GM18507 (cell line): ENCODE data around the gene SPTBN4.
"Not testable (repeated sequence)": the region's sequence is repeated elsewhere in the genome, so short reads cannot be mapped to it uniquely, and the experiment has no call there.

ENCODE experiments used
- DNase-seq: peaks from one replicate; pipeline ENCODE4 v3.0.0; 2011; ENCODE audit warnings: low read depth; ENCODE audit not compliant: insufficient read length; ENCODE audit errors: extremely low spot score
- FAIRE-seq: peaks from 2 replicates; lab custom pipeline; 2011; peaks lifted over from hg19 to GRCh38; lab: Jason Lieb, UNC

SPTBN4 gene

DNA sequence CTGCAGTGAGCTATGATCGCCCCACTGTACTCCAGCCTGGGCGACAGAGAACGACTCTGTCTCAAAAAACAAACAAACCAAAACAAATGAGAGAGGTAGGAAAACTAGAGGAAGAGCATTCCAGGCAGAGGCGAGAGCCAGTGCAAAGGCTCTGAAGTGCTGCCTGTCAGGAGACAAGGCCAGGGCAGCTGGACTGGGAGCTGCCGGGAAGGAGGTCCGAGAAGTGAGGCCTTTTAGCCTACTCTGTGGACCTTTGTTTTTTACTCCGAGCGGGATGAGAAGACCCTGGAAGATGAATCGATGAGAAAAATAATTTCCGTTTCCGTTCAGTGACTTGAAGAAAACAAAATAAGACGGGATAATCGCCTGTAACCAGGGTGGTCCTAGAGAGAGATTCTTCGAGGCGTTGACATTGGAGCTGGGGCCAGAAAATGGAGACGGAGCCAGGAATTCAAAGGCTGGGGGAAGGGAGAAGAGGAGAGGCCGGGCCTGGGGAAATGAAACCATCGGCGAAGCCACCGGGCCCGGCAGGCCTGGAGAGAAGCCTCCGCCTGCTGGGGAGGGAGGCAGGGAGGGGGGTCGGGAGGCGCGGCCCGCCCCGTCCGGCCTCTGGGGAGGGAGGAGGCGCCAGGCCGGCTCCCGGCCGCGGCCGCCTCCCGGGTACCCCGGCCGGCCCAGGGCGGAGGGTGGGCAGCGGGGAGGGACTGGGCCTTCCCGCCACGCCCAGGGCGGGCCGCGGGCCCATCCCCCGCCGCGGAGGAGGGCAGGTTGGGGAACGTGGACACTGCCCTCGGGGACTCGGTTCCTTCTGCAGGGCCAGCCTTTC, 33.2 kb upstream of the SPTBN4 start:
- DNase-seq (no peak), FAIRE-seq (peak; percentile 60)

DNA sequence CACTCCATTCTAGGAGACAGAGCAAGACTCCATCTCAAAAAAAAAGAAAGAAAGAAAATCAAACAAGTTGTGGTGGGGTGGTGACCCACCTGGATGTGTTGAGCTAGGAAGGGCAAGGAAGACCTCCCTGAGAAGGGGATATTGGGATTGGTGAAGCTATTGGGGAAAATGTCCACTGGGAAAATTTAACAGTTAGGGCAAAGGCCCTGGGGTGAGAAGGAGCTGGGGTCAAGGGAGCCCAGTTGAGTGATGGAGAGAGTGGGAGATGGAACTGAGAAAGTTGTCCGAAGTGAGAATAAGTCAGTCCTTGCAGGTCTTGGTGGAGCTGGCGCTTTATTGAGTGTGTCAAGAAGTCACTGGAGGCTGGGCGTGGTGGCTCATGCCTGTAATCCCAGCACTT, 28.5 kb upstream of the SPTBN4 start:
- no peak for FAIRE-seq

DNA sequence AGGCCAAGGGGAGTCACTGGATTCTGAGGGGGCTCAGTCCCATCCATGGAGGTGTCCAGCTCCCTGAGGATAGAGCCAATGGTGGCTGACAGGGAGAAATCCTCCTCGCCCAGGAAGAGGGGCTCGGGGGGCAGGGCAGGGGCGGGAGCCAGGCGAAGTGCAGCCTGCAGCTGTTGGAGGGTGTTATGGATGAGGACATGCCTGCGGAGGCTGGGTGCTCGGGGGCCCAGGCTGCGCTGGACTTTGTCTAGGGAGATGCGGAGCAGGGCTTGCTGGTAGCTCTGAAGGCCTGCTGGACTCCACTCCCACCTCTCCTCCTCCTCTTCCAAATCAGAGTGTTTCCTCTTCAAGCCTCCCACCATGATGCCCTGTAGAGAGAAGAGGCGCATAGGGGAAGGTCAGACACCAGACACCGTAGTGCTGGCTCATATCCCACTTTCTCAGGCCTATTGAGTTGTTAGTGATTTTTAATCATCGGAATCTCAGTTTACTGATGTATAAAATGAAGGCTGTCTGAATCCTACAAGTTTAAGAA, 25.0 kb upstream of the SPTBN4 start:
- no peak for DNase-seq
- no peak for FAIRE-seq

More for the DNA sequence above, 28.5 kb upstream of the SPTBN4 start:
- no peak for DNase-seq

DNA sequence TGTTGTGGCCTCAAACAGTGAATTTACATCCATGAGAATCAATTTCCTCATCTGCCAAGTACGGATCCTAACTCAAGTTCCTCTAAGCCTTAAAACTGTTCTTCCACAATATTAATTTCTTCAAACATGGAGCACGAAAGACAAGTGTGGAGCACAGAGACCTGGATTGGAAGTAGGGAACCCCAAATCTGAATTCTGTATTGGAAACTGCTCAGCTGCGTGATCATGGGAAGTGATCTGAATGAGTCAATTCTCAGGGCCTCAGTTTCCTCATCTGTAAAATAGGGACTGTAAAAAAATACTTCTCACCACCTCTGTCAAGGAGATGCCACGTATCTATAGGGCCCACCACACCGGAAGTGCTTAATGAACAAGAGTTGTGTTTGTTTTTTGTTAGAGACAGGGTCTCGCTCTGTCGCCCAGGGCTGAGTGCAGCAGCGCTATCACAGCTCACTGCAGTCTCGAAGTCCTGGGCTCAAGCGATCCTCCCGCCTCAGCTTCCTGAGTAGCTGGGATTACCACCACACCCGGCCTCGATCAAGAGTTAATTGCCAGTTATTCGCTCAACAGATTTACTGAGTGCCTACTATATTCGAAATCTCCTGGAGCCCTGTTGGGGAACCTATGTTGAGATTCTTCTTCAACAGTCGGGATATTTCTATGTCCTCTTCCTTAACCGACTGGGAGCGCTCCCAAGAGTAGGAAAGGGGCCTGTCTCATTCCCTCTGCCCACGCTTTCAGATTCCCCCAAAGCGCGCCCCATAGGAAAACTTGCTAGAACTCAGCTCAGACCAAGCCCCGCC, 24.3 kb upstream of the SPTBN4 start:
- DNase-seq (no peak), FAIRE-seq (no peak)

DNA sequence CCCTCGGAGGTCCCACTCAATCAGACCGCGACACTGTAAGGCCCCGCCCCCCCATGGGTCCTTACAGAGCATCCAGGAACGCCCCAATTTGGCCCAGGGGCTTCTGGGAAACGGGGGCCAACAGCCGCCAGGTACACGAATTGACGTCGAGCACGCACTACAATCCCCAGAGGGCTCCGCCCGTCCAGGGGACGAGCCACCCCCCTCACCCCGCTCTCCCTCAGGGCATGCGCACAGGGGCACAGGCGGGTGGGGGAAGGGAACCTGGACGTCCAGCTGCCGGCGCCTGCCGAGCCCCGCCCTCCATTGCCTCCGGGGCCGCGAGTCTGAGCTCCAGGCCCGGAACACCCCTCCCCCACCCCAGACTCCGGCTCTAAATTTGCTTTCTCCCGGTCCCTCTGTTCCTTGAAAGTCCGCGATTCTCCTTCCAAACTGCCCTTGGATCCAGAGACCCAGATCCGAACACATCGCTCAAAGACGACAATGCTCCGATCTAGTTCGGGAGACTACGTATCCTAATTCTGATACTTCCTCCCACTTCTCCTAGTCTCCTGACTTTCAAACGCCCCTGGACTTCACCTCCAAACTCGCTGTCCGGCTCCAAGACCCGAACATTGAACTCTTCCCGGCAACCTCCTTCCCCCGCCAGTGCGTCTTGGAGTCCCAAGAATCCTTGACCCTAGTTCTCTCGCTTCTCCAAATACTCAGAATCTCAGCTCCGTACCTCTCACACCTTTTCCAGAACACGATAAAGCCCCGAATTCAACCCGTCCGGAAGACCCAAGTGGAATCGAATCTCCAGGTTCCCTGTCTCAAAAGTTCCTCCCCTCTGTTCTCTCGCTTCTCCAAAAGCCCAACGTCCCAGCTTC, 23.4 kb upstream of the SPTBN4 start:
- FAIRE-seq: peak; percentile 98
- peak; percentile 99 for DNase-seq

DNA sequence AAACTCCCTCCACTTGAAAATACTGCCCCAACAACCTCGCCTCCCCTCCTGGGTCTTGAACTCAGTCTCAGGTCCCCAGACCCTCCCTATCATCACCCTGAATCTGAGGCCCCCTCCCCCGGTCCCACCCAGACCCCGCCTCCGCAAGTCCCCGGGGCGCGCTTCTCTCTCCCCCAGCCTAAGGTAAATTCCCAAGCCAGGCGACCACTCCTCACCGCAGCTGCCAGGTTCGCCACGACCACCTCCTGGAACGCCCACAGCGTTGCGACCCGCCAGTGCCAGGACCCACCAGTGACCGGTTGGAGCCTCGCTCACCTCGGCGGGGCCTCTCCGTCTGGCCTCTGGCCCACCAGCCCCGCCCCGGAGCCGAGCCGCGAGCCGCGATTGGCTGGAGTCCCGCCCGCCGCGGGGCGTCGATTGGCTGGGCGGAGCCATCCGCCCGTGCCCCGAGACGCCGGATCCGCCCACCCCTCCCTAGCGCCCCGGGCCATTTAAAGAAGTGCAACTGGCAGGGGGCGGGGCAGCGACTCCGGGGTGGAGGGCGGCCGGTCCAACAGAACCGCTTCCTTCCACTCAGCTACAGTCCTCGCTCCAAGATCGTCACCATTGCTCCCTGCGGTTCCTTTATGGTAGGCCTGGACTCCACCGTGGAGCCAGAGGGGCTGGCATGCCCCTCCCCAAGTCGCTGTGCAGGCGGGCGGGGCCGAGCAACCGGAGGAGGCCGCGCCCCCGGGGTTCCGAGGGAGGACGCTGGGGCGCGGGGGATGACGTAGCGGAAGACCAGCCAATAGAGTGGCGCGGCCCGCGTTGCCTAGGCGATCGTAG, 22.6 kb upstream of the SPTBN4 start, which contains the start of gene SERTAD3:
Gene SERTAD3 (minus strand): TSS at position 336 of the 825 bp plus-strand sequence. CDS start 2,255 bp downstream, outside the sequence.
- peak; percentile 96 for FAIRE-seq
- no peak for DNase-seq

DNA sequence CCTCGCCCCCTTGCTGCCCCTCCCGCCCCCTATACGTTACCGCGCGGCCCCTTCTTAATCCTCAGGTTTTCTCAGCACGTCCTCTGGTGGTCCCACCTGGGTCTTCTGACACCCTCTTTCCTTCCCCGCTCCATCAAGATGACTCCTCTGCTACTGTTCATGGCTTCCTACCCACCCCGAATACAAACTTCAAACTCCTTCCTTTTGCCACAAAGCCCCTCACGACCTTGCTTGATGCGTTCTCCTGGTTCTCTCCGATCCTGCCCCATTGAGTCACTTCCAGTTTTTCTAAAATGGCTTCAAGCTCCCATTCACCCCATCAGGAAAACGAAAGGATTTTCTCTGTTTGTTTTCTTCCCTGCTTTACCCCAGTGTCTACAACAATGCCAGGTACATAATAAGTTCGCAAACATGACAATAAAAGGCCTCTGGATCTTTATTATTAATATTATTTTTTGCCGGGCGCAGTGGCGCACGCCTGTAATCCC, 21.9 kb upstream of the SPTBN4 start:
- FAIRE-seq: no peak
- DNase-seq: no peak

DNA sequence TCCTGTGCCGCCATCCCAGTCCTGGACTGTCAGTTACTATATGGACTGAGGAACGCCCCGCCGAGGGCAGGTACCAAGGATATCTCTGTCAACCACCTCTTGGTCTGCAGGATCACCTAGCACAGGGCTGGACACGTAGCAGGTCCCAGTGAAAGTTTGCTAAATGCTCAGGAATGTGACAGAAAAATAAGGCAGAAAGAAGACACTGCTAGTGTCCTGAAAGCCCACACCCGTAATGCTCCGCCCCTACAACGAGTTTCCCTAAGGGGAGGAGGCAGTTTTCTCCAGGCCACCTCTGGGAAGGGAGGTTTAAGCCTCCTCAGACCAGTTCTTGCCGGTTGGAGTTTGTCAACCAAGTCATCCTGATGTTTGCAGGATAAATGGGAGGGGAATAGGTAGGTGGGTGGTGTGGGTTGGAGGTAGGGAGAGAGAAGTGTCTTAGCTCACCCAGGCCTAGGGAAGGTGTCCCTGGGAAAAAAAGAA, 21.0 kb upstream of the SPTBN4 start:
- no peak for DNase-seq
- FAIRE-seq: no peak

DNA sequence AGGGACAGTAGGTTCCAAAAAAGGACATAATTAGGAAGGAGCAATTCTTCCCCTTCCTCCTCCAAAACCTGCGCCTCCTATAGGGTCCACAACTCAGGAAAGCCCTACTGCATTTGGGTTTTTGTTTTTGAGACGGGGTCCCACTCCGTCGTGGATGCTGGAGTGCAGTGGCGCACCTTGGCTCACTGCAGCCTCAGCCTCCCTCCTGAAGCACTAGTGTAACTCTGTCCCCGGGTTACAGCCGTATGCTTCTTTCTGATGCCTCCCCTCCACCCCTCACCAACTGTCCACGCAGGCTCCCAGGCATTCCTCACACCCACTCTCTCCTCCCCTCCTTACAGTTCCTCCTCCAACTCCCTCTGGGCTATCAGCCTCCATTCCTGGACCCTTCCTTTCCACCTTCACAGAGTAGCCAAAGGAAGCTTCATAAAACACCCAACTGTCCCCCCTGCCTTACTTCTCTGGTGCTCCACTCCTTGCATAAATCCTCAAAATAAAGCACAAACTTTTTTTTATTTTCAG, 20.5 kb upstream of the SPTBN4 start:
- no peak for FAIRE-seq
- DNase-seq: no peak

DNA sequence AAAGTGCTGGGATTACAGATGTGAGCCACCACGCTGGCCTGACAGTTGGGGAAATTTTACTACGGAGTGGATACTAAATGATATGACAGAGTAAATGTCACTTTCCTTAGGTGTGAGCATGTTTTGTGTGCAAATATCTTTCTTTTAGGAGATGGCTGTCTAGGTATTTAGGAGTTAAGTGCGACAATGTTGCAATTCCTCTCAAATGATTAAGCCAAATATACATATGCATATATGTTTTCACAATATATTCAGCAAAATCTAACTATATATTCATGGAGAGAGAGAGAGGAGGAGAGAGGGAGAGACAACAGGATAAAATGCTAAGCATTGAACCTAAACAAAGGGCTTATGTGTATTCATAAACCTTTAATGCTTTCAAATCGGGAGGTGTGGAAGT, 17.3 kb upstream of the SPTBN4 start:
- no peak for FAIRE-seq

DNA sequence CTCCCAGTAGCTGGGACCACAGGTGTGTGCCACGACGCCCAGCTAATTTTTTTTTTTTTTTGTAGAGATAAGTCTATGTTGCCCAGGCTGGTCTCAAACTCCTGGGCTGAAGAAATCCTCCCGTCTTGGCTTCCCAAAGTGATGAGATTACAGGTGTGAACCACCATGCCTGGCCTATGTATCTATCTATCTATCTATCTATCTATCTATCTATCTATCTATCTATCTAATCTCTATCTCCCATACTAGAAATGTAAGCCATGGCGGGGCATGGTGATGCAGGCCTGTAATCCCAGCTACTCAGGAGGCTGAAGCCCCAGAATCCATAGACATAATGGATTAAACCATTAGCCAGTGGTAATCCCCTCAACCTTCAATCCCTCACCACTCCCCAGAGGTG, 16.1 kb upstream of the SPTBN4 start:
- FAIRE-seq: no peak
- no peak for DNase-seq

More for the DNA sequence above, 17.3 kb upstream of the SPTBN4 start:
- no peak for DNase-seq

DNA sequence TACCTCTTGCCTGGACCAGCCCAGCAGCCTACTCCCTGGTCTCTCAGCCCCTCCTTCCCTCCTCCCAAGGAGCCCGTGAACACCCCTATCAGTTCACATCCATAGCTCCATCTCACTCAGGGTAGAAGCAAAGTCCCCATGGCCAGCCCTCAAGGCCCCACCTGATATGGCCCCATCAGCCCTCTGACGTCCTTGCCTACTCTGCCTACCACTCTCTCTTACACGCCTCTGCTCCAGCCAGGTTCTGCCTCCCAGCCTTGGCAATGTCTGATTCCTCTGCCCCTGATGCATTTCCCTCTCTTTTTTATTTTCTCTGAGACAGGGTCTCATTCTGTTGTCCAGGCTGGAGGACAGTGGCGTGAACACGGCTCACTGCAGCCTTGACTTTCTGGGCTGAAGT, 14.8 kb upstream of the SPTBN4 start:
- FAIRE-seq (no peak), DNase-seq (no peak)

DNA sequence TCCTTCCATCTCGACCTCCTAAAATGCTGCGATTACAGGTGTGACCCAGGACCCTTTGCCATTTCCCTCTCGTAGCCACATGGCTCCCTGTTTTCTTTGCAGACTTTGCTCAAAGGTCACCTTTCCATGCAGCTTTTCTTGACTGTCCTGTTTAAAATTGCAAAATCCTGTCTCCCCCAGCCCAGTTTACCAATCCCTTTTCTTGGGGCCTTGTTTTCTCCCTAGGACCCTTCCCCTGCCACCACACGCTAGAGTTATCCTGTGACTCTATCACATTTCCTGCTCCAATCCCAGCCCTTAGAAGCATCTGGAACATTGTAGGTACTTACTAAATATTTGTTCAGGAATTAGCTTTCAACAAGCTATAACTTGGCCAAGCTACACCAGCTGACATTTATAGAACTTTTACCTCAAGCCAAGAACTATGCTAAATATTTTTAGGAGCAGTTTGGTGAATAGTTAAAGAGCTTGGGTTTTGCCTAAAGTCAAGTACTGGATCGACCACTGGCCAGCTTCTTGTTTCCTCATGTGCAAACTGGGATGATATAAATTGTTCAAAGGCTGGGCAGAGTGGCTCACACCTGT, 13.6 kb upstream of the SPTBN4 start:
- no peak for DNase-seq
- no peak for FAIRE-seq

DNA sequence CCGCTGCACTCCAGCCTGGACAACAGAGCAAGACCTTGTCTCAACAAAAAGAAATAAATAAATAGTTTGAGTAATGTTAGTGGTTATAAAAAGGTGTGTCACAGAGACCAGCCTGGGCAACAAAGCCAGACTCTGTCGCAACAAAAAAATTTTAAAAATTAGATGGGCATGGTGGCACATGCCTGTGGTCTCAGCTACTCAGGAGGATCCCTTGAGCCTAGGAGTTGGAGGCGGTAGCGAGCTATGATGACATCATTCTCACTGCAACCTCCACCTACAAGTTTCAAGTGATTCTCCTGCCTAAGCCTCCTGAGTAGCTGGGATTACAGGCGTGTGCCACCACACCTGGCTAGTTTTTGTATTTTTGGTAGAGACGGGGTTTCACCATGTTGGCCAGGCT, 12.9 kb upstream of the SPTBN4 start:
- FAIRE-seq: not testable (repeated sequence)

DNA sequence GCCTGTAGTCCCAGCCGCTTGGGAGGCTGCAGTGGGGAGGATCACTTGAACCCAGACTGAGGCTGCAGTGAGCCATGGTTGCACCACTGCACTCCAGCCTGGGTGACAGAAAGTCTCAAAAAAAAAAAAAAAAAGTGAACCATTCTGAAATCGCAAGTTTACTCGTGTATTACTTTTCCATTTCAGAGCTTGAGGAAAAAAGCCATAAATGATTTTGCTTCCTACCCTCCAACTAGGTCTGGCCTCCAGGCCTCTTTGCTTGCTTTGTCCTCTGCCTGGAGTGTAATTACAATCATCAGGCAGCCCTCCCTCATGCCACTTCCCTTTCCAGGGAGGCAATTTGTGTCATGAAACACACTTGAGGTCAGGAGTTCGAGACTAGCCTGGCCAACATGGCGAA, 9.8 kb upstream of the SPTBN4 start:
- no peak for FAIRE-seq
- no peak for DNase-seq

More for the DNA sequence above, 12.9 kb upstream of the SPTBN4 start:
- not testable (repeated sequence) for DNase-seq

DNA sequence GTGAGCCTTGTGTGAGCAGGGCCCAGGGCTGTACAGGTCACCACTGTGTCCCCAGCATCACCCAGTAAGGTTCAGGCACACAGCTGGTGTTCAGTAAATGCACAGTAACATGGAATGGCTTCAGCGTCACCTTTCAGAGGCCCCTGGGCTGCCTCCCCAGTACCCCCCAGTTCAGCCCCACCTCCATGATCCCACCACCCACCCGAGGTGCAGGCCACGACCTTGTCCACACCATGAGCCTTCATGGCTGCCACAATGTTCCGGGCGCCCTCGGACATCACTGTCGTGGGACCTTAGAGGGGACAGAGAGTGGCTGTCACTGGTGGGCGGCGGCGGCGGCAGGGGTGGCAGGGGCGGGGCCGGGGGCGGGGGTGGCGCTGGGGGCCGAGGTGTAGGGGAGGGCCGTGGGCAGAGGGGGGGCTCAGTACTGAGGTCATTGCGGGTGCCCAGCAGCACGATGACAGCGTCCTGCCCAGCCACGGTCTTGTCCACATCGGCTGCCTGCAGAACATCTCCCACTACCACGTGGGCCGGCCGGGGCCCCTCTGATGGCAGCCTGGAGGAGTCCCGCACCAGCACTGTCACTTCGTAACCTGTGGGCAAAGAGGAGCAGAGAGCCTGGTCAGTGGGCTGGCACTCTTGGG, 8.7 kb upstream of the SPTBN4 start:
- FAIRE-seq (no peak), DNase-seq (no peak)

DNA sequence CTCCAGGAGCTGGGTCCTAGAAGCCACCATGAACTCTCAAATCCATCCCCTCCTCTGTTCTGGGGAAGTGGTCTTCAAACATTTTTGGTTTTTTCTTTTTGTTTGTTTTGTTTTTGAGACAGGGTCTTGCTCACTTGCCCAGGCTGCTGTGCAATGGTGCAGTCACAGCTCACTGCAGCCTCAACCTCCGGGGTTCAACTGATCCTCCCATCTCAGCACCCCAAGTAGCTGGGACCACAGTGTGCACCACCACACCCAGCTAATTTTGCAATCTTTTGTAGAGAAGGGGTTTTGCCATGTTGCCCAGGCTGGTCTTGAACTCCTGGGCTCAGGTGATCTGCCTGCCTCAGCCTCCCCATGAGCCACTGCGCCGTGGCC, 8.2 kb upstream of the SPTBN4 start:
- DNase-seq (no peak), FAIRE-seq (no peak)
